Activated naive CD4-positive, alpha-beta T cell treated with Interleukin-2 at 50 U/mL for 16 hours (primary cell): ENCODE data around the gene HS3ST1.

ENCODE experiments used
- DNase-seq: peaks from one replicate; pipeline ENCODE4 v3.0.0-alpha.2; 2020

Gene HS3ST1

DNA sequence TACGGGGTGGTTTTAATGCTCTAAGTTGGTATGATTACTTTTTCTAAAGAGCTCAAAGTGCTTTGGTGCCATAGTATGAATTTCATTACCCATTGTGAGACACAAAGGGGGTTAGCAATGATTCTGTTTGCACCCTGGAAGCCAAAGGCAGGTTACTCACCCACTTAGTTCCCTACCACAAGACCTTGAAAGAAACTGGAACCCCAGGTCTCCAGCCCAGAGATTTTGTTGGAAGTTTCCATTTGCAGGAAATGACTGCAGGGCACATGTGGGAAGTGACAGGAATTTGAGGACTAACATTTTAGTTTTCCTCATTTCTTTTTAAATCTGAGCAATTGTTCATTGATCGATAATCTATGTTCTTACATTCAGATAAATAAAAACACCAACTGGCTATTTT lies 1.8 kb upstream of the HS3ST1 start:
- DNase-seq: no peak

DNA sequence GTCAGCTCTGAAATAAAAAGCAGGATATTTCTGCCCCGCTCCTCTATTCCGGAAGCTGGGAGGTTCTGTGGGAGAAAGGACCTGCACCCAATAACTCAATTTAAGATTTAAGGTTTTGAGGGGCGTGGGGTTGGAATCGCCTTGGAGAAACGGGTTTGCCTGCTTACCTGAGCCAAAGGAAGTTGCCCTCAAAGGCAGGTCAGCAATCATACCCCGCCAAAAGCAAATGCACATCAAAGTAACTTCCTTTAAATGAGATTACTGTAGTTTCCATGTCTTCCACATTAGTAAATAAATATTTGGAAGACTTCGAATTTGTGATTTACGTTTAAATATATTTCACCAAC lies 978 bp upstream of the HS3ST1 start:
- no peak for DNase-seq

DNA sequence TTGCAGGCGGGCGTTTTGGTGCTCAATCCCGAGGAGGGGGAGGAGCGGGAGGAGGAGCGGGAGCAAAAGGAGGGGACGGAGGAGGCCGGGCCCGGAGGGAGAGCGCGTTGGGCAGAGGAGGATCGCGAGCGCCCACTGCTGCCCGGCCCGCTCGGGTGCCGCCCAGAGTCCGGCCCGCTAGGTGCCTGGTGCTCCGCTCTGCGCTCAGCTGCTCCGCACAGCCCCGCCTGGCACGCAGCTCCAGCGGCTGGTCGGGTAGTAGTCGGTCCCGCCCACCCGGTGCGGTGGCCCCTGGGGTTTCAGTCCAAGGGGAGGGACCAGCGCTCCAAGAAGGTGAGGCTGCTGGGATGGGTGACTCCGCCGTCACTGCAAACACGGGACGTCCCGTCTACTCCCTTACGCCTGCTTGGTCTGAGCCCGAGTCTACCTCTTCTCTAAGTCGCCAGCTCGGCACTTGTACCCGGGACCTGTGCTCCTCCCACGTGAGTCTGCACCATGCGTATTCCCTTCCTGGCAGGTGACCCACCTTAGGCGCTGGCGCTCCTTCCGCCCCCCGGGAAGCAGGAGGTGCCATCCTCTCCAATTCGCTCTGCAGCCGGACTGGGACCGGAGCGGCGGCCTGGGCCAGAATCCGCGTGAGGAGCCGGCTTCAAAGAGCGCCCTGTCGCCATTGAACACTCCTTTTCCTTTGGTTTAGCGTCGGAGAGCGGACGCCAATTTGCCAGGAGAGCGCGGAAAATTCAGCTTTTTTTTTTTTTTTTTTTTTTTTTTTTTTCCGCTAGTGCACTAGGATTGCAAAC lies 405 bp upstream of the HS3ST1 start:
- DNase-seq: peak; percentile 30

DNA sequence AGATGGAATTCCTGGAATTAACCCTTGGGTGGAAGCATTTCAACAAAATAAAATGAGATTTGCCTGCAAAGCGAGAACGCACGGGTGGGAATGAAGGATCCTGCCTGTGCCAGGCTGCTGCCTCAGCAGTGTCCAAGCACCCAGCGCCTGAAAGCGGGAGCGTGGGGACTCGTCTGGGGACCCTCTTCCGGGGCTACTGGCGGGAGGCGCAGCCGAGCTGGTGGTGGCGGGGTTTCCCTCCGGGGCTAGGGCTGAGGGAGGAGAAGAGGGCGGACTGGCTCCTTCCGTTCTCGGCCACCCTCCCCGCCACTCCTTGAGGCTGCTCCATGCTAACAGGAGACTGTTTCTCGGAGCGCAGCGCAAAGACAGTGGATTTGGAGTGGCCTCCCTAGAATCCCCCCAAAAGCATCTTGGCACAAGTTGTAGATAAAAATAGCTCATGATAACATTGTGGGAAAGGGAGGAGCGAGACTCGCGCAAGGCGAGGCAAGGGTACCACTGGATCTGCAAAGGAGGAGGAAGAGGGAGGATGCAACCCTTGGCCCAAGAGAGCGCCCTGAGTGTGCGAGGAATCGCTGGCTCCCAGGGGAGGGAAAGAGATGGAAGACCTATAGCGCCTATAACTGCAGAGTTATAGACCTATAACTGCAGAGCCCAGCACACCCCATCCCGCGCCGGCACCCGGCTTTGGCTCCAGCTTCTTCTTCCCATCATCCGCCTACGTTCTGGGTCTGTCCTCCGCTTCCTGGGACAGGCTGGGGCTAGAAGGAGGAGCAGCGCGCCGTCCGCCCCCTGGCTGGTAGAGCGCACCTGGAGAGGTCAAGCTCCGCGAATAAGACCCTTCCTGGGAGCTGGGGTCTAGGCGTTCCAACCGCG lies 1.3 kb downstream of the HS3ST1 start:
- no peak for DNase-seq

DNA sequence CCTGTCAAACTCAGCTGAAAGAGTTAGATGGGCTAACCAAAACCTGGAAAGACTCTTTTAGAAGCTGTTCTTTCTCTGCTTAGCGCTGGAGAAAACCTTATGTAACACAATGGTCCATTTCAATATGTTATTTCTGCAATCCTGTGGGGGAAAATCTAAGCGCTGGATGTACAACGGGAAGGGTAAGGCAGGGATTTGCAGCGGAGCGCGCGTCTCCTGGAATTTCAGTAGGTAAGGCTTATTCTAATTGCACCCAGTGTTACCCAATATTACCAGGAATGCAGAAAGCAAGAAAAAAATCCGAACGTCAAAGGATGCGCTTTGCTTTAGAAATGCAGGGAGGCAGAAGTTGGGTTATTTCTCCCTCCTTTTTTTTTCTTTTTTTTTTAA lies 2.0 kb downstream of the HS3ST1 start:
- no peak for DNase-seq

DNA sequence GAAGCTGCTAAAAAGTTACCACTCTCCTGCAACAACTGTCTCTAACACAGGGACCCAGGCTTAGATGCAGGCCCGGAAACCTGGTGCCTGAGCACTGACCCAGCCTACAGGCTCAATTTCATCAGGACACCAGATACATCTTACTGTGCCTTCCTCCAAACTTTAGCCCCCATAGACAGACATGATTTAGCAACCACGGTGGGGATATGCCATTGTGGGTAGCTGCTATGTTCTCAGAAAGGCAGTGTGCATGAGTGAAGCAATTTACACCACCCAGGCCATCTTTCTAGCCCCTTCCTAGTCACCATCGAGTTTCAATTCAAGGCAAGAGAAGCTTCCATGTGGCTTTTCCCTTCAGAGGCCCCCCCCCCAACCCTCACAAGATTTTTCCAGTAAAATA lies 2.7 kb downstream of the HS3ST1 start:
- DNase-seq: no peak

DNA sequence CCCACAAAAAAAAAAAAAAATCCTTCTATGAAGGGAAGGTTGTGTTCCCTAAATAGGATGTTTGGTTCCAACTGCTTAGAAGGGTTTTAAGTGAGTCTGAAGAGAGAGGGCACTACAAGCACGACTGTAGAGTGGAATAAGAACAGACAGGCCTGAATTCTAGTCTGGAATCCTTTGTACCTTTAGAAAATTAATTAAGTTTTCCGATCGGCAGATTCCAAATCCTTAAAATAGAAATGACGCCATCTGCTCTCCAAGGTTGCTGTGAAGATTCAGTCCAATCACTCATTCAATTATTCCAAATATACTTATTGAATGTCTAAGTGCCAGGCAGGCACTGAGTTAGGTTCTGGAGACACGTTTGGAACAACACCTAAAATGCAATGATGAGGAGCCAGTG lies 3.8 kb downstream of the HS3ST1 start:
- no peak for DNase-seq

DNA sequence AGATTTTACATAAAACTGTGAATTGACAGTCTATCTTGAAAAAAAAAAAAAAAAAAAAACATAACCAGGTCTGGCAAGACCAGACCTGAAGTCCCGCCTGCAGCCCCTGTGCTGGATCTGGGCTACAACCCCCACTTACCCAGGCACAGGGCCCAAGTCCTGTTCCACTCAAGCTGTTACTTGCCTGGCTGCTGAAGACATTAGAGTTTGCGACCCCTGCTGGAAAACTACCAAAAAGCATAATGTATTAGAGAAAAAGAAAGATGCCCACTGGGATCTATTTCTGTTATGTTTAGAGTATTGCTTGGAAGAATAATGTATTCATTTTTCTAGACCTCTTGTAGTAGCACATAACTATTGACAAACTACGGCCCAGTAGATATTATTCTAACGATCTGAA lies 4.7 kb downstream of the HS3ST1 start:
- no peak for DNase-seq

DNA sequence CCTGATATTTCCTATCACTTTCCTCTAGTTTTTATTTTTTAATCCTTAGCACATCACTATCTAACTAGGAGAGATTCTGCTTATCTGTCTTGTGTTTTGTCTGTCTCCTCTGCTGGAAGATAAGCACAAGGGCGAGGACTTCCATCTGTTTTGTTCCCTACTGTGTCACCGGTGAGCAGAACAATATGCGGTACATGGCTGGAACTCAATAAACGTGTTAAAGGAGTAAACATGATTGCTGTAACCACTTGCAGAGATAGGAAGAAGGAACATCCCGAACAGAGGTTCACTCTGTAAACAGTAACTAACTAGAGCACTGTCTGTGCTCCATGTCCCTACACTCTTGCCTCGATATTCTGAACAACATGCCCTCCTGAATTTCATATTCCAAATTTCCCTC lies 5.2 kb downstream of the HS3ST1 start:
- DNase-seq: no peak

DNA sequence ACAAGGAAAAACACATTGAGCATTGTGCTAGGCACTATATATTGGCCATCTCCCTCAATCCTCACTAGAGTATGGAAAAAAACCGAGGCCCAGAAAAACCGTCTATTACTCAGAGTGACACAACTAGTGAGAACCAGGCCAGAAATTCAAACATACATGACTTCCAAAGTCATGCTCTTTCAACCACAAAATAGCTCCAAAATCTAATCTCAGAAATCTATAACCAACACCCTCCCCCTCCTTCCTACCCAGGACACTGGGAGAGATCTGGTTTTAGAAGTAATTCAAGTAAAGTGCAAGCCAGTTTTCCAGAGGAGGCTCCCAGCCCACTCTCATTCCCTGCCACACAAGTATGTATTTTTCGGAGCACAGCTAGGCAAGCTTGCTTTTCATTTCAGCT lies 7.6 kb downstream of the HS3ST1 start:
- DNase-seq: no peak

DNA sequence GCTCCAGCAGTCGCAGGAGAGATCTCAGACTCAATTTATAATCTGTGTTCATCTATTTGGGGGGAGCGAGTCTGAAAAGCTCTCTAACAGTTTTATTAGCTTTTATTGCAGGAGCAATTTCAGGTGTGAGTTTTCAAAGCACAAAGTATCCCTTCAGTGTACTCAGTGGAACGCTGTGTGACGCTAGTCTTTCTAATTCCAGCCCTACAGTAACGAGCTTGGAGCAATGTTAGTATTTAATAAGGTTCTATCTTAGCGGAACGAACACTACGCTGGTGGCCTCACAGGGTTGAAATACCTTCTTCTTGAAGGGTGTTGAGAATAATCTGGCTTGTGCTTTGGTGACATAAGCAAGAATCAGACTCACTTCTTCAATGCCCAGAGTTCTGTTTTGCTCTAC lies 8.4 kb downstream of the HS3ST1 start:
- no peak for DNase-seq

DNA sequence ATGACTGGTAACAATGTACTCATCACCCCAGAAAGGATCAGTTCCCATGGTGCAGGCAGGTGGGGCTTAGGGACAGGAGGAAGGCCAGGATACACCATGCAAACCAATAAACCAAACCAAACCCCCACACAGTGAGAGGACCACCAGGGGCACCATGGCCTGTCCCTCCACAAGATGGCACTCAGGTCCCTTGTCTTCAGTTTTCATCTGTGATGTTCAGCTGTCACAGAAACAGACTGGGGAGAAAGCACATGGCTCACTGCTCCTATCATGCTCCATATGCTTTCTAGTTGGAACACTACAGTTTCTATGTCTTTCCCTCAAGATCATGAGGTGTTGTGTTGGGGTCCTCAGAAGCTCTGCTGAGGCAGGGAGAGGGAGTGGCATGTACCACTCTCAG lies 10.1 kb downstream of the HS3ST1 start:
- DNase-seq: peak; percentile 9

DNA sequence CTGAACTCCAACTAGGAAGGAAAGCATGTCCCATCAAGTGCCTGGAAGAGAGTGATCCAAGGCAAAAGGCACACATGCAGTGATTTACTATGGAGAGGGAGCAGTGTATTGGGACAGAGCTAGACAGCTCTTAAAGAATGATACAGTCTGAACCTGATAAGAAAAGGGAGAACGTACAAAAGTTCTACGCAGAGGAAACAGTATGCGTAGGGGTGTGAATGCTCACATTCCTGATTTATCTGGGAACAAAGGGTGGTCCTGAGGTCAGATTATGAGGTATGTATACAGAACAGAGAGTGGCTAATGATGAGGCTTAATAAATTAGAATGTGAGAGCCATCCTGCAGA lies 12.0 kb downstream of the HS3ST1 start:
- no peak for DNase-seq

DNA sequence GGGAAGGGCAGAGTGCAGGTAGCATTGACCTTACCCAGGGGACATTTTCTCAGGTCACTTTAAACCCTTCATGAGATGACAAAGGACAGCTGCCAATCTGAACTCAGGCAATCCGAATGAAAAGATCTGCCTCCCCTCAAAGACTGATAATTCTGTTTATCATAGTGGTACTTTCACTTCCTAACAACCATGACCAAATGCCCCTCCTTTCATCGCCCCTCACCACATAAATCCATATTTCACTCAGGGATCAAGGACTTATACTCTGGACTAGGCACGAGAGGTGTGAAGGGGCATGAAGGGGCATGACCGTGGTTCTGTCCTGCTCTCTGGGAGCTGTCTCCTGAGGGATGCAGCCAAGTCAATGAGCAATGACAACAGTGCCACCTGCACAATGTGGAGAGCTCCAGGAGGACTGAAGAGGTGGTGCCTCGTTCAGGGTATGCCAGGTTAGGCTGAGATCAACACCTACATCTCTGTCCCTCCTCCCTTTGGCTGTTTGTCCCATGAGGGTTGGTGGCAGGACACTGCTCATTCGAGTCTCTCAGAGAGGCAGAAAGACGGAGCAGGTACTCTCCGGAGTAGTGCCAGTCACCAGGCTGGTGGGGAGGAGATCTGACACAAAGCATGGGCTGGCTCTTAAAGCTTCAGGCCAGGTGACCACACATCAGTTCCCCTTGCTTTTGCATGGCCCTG lies 12.5 kb downstream of the HS3ST1 start:
- DNase-seq: no peak

DNA sequence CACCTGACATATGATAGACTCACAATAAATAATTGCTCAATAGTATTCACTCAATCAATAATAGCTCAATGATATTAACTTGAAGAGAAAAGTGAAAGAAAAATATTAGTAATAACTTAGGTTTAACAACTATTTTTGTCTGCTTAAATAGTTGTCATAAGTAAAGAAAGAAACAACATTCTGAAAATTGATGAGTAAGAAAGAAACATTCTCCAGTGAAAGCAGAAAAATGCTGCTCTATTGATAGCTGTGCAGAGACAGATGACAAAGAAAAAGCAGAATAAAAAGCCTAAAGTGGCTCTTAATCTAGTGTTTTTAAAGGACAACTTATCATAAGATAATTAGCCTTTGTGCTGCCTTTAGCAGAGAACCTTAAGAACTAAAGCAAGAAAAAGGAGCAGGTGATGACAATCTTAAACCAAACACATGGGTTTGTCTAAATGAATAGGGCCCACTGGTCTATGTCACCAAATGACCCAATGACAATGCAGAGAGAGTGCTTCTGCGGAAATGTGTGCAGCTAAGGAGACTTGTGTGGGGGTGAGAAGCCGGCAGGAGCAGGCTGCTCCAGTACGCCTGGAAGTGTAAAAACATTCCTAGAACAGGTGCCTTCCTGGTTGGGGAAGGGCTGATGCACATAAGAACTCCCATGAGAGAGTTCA lies 13.2 kb downstream of the HS3ST1 start:
- no peak for DNase-seq

DNA sequence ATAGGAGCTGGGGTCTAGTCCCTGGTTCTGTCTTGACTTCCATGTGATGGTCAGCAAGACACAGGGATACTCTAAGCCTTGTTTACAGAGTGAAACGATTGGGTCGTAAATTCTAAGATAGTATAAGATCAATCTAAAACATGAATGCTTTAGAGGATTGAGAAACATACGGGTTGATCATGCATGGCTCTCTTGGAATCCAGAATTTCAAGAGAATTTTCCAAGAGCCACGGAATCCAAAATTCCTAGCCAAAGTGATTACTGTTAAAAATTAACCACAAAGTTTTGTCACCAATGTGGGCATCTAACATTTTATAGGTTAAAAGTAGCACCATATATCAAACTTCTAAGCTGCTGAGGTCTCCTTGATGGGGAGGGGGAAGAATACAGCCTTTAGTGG lies 16.5 kb downstream of the HS3ST1 start:
- DNase-seq: no peak

DNA sequence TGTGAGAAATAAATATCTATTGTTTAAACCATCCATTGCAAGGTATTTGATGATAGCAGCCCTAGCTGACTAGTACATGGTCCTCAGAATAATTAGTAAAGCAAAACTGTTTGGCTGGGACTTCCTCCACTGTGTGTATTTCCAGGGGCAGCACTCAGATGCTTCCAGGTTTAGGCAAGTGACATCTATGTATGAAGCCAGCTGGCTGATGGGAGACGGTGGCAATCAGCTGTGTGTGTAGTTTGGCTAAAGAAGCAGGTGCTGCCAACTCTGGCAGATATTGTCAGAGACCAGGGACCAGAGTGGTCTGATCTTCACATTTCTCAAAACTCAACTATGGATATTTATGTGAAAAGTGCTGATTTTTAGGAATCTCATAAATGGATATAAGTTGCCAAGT lies 19.1 kb downstream of the HS3ST1 start:
- no peak for DNase-seq

DNA sequence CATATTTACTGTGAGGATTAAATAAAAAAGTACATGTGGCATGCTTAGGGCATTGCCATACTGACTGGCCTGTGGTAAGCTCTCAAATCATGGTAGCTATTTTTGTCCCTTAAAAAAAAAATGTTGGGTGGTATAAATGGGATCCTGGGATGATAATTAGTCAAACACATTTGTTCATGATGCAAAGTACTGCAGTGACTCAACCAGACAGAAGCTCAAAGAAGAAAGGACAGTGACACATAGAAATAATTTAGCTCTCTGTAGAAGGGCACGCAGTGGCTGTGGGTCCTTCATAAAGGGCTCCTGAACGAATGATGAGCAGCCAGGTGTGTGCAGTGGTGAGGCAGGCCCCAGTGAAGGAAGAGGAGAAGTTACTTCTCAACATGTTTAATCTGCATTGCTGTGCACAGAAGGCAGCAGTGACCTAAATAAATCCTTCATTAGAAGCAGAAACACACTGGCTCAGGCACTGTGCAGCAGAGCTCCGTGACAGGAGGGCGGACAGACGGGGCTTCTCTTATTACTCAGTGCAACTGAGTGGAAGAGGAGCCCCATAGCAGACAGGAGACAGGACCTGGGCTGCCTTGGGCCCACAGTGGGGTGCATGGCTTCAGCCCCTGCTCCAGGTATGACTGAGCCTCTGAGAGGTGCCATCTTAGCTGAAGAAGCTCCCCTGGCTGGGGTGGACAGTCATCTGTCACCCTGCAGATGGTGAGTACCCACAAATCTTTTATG lies 20.3 kb downstream of the HS3ST1 start:
- no peak for DNase-seq

DNA sequence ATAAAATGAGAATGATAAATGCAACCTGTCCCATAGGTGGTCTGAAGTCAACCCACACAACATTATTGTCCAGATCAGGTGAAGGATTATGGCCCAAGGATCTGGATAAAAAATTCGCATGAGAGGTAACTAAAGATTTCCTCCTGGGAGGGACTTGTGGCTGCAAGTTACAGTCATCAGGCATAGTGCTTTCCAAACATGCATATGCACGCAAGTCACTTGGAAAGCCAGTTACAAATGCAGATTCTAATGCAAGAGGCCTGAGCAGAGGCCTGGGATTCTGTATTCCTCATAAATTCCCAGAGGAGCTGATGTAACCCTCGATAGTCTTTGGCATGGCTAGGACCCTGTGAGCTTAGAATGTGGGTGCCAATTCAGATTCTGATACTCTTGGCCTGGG lies 21.1 kb downstream of the HS3ST1 start:
- no peak for DNase-seq

DNA sequence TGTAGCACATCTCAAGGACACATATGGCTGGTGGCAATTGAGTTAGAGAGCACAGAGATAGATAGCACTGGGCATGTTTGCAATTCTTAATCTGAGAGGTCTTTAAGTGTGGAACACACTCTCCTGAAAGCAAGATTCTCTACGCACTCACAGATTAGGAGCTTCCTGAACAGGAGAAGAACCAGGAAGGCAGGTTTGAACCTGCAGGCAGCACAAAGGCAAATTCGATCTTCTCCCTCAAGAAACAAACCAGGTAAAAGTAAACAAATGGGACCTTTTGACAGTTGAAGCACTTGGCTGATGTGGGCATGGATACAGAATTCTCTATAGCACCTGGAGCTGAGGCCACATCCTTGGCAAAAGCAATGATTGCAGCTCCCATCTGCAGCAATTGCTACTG lies 24.3 kb downstream of the HS3ST1 start:
- no peak for DNase-seq

DNA sequence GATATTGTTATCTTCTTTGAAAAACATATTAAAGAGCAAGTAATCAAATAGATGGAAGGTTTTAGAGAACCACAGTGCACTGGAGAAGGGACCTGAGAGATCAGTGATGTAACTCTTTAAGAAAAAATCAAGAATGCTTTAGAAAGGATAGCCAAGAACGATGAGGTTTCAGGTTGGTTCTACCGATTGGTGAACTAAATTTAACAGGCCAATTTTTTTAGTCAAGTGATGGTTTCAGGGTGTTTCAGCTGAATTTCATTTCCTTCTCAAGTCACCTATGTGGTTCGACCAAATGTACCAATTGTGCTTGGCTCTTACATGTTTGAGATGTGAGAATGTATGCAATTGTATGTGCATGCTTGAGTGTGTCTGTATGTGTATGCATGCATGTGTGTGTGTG lies 26.5 kb downstream of the HS3ST1 start:
- DNase-seq: no peak

DNA sequence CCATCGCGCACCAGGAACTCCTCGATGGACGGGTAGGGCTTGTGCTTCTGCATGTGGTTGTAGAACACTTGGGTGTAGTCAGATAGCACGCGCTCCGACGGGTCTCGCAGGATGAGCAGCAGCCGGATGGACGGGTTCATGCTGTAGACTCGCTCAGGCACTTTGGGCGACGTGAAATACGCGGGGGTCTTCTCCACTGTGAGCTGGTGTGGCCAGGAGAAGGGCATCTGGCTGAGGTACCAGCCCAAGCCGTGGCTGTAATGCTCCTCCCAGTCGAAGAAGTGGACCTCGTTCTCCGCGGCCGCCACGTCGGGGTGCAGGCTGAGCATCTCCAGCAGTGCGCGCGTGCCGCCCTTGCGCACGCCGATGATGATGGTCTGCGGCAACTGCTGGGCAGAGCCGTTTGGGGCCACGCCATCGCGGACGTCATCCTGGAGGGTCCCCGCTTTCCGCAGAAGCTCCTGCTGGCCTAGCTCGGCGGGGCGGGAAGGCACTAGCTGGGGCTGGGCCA lies 29.2 kb downstream of the HS3ST1 start:
- DNase-seq: no peak
